Astrocyte (in vitro differentiated cells and primary cell): Measurements from ENCODE around the gene SMOC1.

Experiments used
- CTCF ChIP-seq: IDR thresholded peaks from 2 replicates; pipeline ENCODE4 v1.5.1; 2011; ENCODE audit warnings: low read depth, mild to moderate bottlenecking, inconsistent platforms, low read length, moderate library complexity; ENCODE audit not compliant: insufficient read depth
- EZH2 ChIP-seq: IDR thresholded peaks from 2 replicates; pipeline ENCODE4 v1.6.1; 2012; ENCODE audit warnings: mild to moderate bottlenecking, low read length, inconsistent platforms; ENCODE audit not compliant: insufficient read depth

- TF ChIP-seq CTCF (no peak), EZH2 (no peak)
These were observed 141.3 kb downstream of the SMOC1 start for GRCh38 chr14:70020352-70021170.
